Middle frontal gyrus (tissue), 1 donor: Measurements from ENCODE around the gene CIP2A.

Experiments
- DNase-seq: peaks from one replicate; pipeline ENCODE4 v3.0.0-alpha.2; 2015; ENCODE audit warnings: low spot score; ENCODE audit errors: extremely low spot score

The CIP2A gene

DNA sequence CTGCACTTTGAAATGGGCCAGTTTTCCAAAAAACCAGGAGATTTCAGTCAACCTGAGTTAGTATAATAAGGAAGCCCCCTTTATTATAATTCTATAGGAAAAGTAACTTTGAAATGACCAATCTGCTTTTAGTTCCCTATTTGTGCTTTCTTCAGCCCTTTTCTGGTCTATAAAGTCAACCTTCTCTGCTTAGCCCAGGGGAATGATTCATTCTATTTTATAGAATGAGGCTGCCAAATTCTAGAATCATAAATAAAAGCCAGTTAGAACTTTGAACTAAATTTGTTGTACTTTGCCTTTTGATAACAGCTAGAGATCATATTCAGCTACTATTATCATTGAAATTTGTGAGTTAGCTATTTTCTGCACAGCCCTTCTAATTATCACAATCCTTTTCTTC, 24.7 kb downstream of the CIP2A start:
- no peak for DNase-seq

- no peak for DNase-seq
These were observed 26.7 kb downstream of the CIP2A start for GRCh38 chr3:108562565-108562964.

GRCh38 chr3:108555966-108556581, 33.2 kb downstream of the CIP2A start:
- DNase-seq, result no peak

- no peak for DNase-seq
These were observed 34.2 kb downstream of the CIP2A start for GRCh38 chr3:108554913-108555571.

DNA sequence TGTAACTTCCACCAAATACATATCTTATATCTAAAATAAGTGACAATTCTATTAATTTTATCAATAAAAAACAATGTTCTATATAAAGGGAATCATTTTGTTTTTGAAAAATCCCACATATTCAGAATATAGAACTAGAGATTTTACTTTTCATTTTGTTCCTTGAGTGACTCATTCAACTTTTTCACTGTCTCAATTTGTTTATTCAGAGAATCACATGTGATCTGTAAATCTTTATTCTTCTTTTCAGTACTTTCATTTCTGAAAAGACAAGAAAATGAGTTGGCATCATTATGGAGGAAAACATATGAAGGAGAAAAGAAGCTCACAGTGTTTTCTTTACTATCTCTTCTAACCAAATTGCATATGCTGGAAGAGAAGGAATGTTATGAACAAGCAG, 35.0 kb downstream of the CIP2A start:
- no peak for DNase-seq

DNA sequence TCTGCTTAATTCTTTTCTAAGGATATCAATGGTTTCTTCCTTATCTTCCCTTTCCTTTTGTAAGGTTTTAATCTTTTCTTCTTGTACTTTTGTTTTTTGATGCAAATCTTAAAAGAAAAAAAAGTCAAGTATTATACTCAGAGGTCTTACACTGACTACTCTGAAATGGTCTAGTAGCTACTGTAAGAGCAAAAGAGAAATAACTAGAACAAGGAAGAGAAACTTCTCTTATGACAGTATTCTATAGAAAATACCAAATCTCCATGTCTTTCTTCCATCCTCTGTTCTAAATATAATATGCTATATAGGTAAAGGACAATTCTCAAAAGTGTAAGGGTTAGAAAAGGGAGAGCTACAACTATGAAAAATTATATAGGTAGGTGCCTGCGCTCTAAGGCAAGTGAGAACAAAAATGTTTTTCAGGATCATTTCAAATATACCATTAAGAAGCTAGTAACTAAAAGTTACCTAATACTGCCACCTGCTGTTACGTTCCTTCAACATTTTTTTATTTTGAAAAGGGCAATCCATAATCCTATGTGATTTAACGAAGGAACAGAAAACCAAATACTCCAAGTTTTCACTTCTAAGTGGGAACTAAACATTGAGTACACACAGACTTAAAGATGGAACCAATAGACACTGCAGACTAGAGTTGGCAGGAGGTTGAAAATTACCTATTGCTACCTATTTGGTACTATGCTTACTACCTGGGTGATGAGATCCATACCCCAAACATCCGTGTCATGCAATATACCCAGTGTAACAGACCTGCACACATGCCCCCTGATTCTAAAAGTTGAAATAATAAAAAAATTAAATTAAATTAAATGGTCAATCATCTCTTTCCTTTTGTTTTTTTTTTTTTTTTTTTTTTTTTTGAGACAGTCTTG, 36.7 kb downstream of the CIP2A start:
- peak; percentile 12 for DNase-seq

- no peak for DNase-seq
These were observed 40.4 kb downstream of the CIP2A start for GRCh38 chr3:108548886-108549285.

- no peak for DNase-seq
These were observed 40.9 kb downstream of the CIP2A start for GRCh38 chr3:108548304-108548703.

- no peak for DNase-seq
These were observed 42.5 kb downstream of the CIP2A start for GRCh38 chr3:108546692-108547091.

DNA sequence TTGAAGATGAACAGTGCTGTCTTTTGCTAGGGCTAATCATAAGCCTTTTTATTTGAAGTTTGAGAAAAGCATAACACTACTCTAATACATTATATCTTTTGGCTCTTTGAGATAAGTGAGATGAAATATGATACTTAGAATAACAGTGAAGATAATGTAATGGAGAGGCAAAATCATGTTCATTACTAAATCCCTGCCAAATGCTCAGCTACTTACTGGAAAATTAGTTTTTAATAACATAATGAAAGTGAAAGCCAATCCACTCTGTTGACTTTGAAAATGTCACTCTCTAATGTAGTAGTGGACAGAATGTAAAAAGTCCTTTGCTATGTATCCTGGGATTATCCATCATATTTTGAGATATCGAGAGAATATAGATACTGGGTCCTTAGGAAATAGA, 43.0 kb downstream of the CIP2A start:
- DNase-seq, result no peak

- DNase-seq, result no peak
These were observed 51.2 kb downstream of the CIP2A start for GRCh38 chr3:108538083-108538482.

DNA sequence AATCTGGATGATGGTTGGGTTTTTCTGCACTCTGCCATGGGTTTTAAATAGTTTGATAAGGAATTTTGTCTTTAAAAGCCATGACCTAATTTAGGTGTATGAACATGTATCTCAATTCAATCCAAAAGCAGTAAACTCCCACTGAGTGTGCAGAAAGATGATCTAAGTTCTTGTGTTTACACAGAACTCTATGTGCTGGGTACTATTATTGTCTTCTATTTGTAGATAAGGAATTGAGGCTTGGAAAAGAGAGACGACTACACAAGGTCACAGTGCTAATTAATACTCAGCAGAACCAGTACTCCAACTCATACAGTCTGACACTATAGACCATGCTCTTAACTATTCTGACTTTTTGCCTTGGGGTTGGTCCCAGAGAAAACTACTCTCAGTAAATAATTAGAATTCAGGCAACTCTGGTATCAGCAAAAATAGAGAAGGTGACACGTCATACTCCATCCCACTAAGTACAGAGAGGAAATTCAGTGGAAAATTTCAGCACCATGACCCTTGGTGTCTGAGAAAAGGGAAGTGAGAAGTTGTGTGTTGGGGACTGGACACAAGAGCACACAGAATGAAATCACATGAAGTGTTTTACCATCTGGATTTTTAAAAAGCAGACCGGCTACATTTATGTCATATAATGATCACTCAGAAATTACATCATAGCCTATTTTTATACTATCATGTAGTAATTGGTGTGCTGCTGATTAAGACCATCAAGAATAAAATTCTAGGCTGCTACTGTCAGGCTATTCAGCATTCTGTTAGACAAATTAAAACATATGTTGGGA, 60.6 kb downstream of the CIP2A start:
- no peak for DNase-seq

- no peak for DNase-seq
These were observed 61.4 kb downstream of the CIP2A start for GRCh38 chr3:108527817-108528216.

DNA sequence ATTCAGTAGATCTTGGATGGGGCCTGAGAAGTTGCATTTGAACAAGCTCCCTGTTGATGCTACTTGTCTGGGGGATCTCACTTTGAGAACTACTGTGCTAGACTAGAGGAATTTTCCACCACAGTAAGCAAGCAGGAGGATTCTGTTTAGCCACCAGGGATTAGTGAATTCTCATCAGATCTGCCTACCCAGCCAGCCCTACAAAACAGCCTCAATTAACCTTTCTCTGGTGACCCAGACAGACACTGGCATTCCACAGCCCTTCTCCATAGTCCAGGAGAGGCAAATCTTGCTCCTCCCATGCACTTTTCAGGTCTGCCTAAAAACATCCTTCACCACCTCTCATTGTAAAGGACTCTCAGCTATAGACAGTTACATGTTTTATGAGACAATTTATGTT, 62.1 kb downstream of the CIP2A start:
- DNase-seq, result no peak

GRCh38 chr3:108525971-108526370, 63.3 kb downstream of the CIP2A start:
- DNase-seq, result no peak

- DNase-seq, result no peak
These were observed 64.0 kb downstream of the CIP2A start for GRCh38 chr3:108525256-108525655.

DNA sequence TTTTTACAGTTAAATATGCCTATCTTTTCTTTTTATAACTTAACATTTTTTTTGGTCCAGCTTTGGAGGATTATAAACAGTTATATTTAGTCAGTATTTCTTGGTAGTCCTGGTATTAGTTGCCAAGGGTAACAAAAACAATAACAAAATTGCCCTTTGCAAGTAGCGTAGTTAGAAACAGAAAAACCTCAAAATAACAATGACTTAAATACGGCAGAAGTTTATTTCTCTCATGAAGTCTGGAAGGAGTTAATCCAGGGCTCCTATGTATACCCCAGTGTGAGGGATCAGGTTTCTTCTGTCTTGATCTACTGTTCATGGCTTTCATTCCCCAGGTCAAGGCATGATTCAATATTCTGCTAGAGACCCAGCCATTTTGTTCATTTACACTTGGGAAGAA, 64.7 kb downstream of the CIP2A start:
- no peak for DNase-seq

DNA sequence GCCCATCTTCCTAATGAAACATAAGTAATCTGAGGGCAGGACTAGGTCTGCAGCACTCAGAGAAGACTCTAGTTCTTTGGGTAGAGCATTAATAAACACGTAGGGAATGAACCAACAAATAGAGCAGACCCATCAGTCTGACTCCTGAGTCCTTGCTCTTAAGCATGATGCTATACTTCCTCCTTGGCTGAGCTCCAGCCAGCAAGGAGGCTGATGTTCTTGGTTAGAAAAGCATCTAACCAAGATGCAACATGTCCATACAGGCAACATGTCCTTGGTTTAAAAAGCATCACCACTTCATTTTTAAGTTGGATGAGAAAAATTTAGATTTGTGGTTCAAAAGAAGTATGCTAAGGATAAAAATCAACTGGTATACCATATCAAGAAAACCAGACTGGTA, 70.3 kb downstream of the CIP2A start:
- no peak for DNase-seq

DNA sequence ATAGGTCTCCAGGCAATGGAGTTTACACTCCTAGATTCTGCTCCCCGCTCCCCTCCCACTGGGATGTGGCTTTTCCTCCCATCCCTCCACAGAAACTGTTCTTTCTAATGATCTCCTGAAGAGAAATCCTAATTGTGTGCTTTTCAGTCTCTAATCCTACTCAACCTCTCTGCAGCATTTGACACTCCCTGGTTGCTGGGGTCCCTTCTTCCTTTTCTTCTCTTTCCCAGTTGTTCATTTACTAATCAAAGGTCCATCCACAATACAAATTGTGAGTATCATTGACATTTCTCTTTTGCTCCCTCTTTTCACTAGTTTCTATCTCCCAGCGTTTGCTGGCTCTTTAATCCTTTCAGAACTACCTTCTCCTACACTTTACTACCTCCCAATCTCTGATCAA, 72.4 kb downstream of the CIP2A start:
- no peak for DNase-seq

GRCh38 chr3:108513961-108514360, 75.3 kb downstream of the CIP2A start:
- DNase-seq, result no peak

DNA sequence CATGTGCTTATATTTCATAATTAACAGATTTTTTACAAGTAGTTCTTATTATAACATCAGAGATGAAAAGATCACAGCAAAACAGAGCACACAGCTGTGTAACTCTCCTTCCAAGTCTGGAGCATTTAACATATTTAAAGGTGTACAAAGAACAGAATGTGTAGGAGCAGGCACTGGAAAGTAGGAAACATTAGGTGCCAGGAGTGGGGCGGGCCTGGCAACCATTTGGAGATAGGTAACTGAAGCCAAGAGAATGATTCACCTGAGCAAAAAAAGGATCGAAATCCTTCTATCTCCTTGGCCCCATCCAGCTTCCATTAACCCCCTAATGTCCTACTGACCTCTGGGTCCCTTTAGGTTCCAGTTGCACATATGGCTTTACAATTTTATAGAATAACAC, 76.6 kb downstream of the CIP2A start:
- DNase-seq, result no peak

DNA sequence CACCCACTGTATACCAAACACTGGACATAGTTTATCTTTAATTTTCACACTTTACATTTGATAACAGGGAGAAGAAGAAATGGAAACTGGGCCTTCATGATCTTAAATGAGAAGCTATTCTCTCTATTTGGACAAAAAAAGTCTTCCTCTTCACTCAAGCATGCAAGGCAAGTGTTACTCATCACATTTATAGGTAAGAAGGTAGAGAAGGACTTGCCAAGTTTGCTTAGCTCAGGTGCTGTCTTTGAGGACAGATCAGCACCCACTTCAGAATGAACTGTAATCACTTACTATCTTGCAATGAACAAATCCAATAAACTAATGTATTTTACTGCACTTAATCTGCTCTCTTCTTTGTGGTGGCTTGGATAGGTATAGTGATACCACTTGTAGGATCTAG, 77.7 kb downstream of the CIP2A start:
- no peak for DNase-seq
